Measurements from ENCODE around the gene TM9SF3.
"Not testable (repeated sequence)": the region's sequence is repeated elsewhere in the genome, so short reads cannot be mapped to it uniquely, and the experiment has no call there.

The TM9SF3 gene

DNA sequence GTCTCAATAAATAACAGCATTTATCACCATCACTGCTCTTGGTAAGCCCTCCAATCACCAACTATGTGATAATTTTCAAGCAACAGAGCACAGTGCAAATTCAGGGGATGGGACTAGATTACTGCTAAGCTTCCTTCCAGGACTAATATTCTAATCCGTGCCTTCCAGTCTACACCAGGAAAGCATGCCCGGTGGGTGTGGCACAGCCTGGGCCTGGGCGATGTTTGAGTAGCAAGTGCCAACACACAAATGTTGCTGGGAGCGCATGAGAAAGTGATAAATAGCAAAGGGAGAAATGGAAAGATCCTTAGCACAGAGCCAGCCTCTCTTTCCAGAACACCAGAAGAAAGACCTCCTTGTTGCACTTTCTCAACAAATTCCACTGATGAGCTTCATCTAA lies 13.5 kb upstream of the TM9SF3 start:
- no peak for DNase-seq (ENCODE audit: low read depth in 3 of 3)

DNA sequence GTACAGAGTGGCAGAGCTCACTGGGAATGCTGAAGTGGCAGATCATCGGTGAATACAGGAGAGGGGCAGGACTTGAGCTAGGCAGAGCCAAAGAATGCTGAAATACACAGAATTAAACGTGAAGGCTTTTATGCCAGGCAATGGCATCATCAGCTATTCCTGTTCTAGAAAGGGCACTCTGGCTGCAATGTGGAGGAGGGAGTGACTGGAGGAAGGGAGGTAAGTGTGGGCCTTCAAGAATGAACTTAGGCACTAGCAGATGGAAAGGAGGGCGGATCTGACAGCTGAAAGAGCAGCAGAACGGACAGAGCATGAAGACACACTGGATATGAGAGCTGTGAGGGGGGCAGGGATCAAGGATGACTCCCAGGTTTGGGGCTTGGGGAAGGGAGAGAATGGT lies 12.0 kb upstream of the TM9SF3 start:
- DNase-seq (ENCODE audit: low read depth in 3 of 3): no peak

DNA sequence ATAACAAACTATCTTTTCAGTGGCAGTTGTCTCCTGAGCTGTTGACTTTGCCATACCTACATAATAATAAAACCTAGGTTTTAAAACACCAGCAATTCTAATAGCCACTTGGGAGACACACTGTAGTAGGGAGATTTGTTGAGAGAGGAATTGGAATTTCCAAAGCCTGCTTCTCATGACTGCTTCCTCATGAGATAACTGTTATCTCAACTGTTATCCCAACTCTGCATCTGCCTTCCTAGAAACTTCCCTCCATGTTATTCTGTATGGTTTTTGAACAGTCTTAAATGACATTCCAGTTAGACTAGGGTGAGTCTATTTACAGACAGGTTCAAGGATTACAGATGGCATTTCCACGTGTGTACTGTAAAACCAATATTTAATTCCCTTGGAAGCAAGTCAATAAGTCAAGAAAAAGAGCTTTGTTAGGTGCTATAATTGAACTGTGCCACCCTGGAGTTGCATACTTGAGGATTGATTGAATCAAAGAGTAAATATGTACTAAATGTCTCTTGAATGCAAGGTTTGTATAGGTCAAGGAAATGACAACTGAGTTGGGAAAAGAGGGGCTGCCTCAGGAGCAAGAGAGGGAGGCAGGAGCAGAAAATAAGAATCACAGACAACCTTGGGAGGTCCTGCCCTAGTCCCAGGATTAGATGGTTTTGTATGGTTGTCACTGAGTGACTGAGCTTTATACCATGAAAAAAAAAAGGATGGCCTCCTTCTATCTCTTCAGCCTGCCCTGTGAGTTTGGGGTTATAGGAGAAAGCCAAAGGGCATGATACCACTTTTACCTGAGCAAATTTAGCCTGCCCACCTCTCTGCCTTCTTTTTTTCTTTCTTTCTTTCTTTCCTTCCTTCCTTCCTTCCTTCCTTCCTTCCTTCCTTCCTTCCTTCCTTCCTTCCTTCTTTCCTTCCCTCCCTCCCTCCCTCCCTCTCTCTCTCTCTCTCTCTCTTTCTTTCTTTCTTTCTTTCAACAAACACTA lies 9.9 kb upstream of the TM9SF3 start:
- DNase-seq (ENCODE audit: low read depth in 3 of 3): no peak

DNA sequence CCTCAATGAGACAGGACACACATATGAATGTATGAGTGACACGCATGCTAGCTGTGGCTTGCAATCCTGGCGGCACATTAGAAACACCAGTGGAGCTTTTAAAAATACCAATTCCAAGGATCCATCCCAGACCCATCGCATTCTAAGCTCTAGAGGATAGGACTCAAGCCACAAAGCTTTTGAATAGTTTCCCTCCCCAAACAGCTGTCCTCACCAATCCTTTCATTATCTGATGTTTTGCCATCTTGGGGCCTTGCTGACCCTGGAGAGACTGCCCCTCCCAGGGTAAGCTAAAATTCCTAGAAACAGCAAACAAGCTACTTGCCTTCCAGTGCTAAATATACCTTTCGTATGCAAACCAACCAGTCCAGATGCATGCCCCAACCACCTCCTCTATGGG lies 8.9 kb upstream of the TM9SF3 start:
- no peak for DNase-seq (ENCODE audit: low read depth in 3 of 3)

DNA sequence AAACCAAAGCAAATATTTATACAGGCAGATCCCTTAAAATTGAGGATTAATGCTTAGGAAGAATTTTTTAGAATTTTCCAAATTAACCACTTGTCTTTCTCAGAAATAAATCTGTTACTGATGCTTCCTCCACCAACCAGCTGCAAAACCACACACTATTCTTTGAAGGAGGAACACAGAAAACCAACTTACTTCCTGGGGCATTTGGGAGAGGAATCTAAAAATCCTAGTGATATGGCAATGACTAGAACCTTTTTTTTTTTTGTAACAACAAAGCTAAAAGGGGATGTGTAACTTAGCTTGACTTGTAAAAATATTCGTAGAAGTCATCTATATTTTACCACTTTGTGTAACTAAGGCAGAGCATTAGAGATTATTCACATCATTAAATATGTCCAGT lies 5.1 kb upstream of the TM9SF3 start:
- no peak for DNase-seq (ENCODE audit: low read depth in 3 of 3)

DNA sequence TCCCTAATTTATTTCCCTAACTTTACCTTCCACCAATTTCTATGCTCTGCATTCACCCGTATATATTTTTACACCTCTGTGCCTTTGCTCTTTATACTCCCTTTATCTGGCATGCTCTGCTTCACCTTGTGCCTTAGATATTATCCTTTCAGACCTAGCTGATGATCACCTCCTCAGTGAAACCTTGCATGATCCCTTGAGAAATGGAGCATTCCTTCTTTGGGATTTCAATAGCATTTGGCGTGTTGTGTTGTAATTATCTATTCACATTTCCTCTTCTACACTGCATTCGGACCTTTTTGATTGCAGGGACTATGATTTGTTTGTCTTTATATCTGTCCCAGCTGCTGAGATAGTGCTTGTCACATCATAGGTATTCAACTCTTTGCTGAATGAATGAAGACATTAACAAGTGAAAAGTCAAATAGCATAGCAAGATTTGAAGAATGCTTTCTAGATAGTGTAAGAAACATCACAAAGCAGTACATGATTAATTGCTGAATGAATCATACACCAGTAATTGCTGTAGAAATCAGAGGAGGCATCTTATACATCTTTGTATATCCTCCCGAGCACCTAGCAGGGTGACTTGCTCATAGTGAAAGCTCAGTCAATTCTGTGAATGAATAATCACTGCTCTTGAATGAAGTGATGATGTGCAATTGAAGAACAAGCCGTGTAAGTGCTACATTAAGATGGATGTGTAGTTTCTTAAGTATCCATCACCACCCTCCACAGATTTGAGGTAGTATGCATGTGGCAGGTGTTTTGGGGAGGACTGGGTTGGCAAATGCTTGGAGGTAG lies 2.0 kb upstream of the TM9SF3 start:
- DNase-seq (ENCODE audit: low read depth in 3 of 3): no peak

DNA sequence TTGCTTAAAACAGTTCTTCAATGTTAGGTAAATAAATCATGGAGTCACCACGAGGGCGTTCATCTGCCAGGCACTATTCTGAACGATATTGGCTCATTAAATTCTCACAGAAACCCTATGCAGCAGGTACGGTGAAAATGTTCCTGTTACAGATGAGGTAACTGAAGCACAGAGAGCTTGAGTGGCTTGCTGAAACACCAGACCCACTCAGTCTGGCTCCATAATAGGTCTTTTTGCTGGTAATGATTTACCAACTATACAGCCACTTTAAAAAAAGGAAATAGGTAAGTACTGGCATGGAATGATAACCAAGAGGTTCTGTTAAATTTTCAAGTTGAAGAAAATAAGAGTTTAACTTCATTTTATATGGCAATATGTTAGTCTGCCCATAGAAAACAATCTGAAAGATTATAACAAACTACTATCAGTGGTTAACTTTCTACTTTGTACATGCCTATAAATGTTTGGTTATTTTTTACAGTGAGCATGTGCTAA lies 1.3 kb upstream of the TM9SF3 start:
- DNase-seq (ENCODE audit: low read depth in 3 of 3): no peak

DNA sequence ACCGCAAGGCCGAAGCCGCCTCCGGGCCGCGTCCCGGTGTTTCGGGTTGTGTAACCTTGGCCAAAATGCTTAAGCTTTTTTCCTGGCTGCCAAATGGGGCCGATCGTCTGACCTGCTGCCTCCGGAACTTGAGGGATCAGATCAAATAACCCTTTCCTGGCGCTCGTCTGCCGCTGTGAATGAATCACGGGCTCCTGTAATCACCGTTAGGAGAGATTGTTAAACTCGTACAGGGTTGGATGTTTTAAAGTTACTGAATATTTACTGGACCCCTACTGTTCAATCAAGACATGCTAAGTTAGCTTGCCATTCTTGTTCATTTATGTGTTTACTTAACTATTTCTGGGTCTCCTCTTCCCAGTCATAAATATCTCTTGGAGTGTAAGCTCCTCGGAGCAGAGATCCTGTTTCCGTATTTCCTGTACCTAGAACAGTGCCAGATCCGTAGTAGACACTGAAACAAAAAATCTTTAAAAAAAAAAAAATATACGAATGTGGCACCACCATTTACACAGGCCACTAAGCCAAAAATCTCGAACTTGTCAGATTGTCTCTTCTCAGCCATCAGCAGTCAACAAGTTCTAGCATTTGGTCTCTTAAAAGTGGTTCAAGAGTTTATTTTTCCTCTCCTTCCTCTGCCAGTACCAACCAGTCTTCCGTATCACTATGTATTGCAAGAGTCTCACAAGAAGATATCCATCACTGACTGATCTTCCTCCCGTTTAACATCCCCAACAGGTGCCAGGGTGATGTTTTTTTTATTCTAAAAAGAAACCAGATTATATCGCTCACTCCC lies 650 bp upstream of the TM9SF3 start:
- peak in 1 of 3 experiments; percentile 23 for DNase-seq (ENCODE audit: low read depth in 3 of 3)

DNA sequence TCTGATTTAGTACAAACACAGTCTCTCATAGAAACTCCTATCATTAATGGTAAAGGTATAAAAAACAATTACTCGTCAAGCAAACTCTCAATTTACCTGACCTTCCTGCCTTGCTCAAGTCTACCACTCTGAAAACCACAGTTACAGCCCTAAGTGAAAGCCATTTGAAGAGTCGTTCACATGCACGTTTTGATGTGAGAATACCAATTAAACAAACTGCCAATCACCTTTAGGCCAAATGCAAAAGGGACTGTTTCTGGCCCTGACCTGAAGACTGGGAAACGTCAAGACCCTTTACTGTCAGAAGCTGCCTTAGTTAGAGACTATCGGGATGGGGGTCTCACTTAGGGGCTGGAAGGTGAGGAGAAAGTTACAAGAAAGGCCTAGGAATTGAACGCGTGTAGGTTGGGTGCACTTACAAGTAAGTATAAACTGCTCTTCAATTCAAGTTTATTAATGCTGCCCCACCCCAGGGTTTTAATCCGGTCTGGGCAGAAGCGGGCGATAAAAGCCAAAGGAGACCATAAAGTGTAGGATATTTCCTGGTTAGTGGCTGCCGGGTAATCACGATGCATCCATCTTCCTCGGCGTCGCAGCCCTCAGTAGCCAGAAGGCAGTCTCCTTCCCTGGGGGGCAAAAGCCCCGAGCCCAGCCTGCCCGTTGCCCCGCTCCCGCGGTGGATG lies 935 bp downstream of the TM9SF3 start:
- no peak for DNase-seq (ENCODE audit: low read depth in 3 of 3)

DNA sequence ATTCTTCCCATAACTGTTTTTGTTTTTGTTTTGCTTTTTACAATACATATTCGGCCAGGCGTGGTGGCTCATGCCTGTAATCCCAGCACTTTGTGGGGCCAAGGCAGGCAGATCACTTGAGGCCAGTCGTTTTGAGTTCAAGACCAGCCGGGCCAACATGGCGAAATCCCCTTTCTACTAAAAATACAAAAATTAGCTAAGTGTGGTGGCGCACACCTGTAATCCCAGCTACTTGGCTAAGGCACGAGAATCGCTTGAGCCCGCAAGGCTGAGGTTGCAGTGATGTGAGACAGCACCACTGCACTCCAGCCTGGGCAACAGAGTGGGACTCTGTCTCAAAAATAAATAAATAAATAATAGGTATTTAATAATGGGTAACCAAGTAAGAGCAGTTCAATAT lies 2.3 kb downstream of the TM9SF3 start:
- DNase-seq (ENCODE audit: low read depth in 3 of 3): no peak

DNA sequence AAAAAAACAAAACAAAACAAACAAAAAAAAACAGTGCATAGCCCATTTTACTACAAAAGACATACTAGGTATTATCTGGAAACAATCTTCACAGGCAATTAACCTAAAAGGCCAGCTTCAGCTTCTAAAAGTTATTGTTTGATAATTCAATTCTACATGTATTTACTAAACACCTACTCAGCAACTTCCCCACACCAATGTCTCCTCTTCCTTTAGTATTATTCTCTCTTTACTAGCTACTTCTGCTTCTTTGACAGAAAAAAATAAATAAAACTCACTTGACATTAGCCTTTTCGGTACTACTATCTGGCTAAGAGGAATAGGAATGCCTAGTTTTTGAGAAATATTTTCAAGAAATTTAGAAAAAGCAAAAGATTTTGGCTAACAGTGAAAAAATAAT lies 2.8 kb downstream of the TM9SF3 start:
- DNase-seq (ENCODE audit: low read depth in 3 of 3): no peak

DNA sequence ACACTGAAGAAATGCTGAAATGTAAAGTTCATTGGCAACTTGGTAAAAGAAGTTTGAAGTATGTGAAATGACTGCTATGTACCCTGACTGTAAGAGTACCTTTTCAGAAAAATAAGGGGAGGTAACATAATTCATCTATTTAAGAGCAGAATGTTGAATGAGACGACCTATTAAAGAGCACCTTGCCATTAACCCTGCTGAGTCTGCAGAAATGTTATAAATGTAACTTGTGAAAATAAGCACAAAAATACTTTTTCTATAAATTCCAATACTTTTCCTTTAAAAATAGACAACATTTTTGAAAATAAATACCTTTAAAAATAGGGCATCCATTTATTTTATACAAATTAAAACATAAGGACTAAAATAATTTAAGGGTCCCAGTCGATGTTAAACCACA lies 7.7 kb downstream of the TM9SF3 start:
- no peak for DNase-seq (ENCODE audit: low read depth in 3 of 3)

DNA sequence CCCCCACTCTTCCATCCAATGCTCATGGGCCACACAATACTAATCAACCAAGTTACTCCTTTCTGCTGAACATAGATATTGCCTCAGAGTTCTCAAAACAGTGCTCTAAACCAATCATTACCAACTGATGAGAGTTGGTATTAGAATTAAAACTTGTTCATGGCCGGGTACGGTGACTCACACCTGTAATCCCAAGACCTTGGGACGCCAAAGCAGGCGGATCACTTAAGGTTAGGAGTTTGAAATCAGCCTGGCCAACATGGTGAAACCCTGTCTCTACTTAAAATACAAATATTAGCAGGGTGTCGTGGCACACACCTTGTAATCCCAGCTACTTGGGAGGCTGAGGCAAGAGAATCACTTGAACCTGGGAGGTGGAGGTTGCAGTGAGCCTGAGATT lies 8.2 kb downstream of the TM9SF3 start:
- no peak for DNase-seq (ENCODE audit: low read depth in 3 of 3)

DNA sequence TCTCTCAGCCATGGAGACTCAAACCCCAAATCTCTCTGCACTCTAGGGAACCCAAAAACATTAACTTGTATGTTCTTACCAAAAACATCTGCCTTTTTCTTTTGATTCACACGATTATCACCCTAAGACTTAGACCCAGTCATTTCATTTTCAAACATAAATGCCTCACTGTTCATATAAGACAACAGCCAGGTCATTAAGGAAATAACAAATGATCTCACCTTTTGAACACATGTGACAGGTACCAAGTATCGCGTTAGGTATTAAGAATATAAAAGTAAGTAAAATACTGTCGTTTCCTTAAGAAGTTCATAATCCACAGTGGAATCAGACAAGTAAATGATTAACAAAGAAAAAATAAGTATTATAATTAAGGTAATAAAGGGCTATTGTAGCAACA lies 8.8 kb downstream of the TM9SF3 start:
- no peak for DNase-seq (ENCODE audit: low read depth in 3 of 3)

DNA sequence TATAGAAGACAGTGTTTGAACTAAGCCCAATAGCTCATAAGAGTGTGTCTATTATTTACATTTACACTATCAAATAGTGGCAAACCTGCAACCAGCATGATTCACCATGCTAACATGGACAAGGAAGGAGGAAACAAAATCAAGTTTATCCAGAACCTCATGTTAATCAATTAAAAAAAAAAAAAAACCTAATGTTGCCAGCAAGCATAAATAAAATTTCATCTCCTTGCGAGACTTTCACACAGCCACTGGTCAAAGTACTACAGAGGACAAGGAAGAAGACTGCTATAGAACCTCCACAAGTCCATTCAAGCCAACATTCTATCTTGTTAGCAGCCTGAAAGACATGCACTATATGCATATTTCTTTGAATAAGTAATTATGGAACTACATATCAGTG lies 9.7 kb downstream of the TM9SF3 start:
- DNase-seq (ENCODE audit: low read depth in 3 of 3): no peak

DNA sequence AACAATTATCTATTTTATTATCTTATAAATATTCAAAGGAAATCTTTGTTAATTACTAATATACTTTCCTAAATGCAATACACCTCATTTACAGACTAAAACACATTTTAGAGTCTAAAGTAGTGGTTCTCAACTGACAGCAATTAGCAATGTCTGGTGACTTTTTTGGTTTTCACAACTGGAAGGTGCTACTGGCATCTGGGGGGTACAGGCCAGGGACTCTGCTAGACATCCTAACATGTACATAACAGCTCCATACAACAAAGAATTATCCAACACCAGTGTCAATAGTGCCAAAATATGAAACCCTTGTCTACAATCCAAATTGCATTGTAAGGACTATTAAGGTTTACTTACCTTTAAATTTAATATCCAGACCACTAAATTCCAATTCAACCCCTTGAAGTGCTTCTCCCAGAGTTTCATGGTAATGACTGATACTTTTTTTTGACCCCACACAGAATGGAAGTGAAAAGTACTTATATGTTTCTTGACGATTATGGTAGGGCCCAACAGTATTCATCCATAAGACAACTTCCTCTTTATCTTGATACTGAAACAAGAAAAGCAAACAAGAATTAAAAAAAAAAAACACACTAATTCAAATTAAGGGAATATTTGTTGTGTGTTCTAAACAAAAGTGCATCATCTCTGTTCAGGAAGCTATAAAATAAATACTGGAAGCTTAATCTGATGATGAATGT lies 10.4 kb downstream of the TM9SF3 start:
- no peak for DNase-seq (ENCODE audit: low read depth in 3 of 3)

DNA sequence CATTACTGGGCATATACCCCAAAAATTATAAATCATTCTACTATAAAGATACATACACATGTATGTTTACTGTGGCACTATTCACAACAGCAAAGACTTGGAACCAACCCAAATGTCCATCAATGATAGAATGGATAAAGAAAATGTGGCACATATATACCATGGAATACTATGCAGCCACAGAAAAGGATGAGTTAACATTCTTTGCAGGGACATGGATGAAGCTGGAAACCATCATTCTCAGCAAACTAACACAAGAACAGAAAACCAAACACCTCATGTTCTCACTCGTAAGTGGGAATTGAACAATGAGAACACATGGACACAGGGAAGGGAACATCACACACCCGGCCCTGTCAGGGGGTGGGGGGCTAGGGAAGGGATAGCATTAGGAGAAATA lies 12.2 kb downstream of the TM9SF3 start:
- DNase-seq (ENCODE audit: low read depth in 3 of 3): not testable (repeated sequence)

DNA sequence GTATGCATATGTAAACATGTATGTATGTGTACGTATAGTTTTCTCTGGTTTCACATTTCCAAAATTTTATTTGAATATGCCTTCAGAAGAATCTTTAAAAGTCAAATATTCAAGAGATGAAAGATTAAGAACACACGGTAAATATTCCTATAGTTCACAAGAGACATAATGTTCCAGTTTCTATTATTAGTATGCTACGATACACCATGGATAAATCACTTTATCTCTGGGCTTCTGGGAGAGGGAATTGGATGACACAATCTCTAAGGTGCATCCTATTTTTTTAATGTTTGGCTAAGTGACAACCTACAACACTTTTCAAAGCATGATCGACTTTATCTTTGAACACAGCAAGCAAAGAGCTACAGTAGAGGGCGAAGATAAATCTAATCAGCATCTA lies 13.8 kb downstream of the TM9SF3 start:
- DNase-seq (ENCODE audit: low read depth in 3 of 3): no peak

DNA sequence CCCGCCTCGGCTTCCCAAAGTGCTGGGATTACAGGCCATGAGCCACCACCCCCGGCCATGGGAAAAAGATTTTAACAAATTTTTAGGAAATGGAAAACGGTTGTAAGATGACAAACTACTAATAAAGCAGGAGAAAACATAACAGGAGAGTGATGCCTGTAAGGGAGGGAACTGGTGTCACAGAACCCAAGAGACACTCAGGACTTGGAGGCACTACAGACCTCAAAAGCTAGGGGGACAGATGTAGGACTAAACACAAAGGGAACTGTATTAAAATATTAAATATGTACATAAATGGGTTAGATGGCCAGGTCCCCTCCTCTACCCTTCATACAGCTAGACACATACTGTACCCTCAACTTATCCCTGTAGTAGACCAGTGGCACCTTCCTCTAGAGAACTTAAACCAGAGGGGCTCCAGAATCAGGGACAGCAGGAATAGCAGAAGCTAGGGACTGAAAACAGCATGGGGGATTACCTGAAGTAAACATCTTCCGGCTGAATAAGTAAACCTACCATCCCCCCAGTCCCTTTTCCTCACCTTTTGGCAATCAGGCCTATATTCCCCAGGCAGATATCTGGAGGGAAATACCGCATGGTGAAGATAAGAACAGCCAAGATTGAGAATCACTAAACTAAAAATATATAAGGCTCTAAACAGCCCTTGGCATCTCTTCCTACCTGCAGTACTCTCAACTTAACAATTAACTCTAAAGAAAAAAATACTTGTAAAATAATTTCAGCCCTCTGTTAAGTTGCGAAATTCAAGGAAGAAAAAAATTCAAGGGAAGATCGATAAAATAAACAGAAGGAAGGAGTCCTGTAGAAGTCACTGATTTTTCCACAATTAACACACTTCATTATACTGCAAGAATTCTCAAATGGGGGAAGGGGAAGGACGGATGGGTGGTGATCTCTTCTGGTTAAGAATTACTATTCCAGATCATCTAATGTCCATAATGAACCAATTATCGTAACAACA lies 15.5 kb downstream of the TM9SF3 start:
- no peak for DNase-seq (ENCODE audit: low read depth in 3 of 3)

All from stimulated activated CD4-positive, alpha-beta T cell treated with anti-CD3 and anti-CD28 coated beads, TNF-alpha, amount 100 ng/mL, for 4 hours (primary cell).